GM19463 (cell line): ENCODE data around the gene PDCD5.
A peak's percentile ranks its signal among the peaks of the same experiment; 100 is the strongest.
"Not testable (repeated sequence)": the region's sequence is repeated elsewhere in the genome, so short reads cannot be mapped to it uniquely, and the experiment has no call there.

Experiments
- ATAC-seq: cut with Tn5 transposase; IDR thresholded peaks from one replicate; pipeline ENCODE4 v1.9.1; 2021; ENCODE audit warnings: mild to moderate bottlenecking, moderate library complexity; ENCODE audit not compliant: unreplicated experiment

PDCD5 gene

GRCh38 chr19:32573492-32573794 is 7.5 kb upstream of the PDCD5 start:
- no peak for ATAC-seq

DNA sequence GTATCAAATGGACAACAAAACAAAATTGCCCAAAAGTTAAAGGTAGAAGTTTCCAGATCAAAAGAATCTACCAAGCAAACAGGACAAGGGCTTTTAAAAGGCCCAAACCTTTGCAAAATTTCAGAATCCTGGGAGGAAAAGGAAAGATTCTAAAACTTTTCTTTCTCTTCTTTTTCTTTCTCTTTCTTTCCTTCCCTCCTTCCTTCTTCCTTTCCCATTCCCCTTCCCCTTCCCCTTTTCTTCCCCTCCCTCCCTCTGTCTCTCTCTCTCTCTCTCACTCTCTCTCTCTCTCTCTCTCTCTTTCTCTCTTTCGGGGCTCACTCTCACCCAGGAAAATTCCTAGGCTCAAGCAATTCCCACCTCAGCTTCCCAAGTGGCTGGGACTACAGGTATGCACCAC is 4.2 kb upstream of the PDCD5 start:
- ATAC-seq = no peak

GRCh38 chr19:32580353-32580900 is 563 bp upstream of the PDCD5 start:
- peak; percentile 28 for ATAC-seq

GRCh38 chr19:32581705-32582179 is 752 bp downstream of the PDCD5 start:
- no peak for ATAC-seq

- not testable (repeated sequence) for ATAC-seq
Observed at GRCh38 chr19:32587747-32588504, 6.9 kb downstream of the PDCD5 start.

DNA sequence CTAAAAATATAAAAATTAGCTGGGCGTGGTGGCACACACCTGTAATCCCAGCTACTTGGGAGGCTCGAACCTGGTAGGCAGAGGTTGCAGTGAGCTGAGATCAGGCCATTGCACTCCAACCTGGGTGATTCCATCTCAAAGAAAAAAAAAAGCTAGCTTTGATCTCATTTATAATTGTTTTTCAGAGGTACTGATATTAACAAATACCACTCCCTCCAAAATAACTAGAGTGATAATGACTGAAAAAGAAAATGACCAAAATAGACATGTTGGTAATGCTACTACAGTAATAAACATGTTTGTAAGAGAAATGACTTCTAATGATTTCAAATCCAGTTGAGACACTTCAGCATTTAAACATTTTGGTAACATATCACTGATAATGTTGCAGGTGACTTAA is 13.0 kb downstream of the PDCD5 start:
- ATAC-seq = no peak

DNA sequence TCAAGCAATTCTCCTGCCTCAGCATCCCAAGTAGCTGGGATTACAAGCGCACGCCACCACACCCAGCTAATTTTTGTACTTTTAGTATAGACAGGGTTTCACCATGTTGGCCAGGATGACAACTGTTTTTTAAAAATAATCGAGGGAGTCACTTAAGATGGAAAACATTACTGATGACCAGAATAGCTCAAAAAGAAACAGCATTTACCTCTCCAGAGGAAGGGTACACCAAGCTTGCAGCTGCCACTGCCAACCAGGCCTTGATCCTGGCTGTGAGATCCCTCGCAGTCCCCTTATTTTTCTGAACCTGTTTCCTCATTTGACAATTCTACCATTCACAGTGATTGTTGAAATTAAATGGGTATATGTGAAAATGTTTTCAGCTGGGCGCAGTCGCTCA is 14.5 kb downstream of the PDCD5 start:
- ATAC-seq = no peak

DNA sequence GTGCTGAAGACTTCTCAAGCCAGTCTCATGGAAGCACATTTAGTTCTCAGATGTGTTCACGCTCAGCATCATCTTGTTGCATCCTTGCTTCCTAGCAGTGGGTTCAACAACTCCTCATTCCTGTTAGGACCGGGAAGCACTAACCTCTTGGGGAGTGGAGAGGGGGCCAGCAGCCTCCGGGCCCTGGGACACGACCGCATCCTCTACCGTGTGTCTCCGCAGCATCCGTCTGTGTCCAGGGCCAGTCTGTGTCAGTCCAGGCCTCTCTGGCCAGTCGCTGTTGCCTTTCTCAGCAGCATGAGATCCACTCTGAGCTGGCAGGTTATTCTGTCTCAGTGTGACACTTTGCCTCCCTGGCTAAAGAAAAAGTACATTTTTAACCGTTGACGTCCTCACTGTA is 17.0 kb downstream of the PDCD5 start:
- no peak for ATAC-seq

DNA sequence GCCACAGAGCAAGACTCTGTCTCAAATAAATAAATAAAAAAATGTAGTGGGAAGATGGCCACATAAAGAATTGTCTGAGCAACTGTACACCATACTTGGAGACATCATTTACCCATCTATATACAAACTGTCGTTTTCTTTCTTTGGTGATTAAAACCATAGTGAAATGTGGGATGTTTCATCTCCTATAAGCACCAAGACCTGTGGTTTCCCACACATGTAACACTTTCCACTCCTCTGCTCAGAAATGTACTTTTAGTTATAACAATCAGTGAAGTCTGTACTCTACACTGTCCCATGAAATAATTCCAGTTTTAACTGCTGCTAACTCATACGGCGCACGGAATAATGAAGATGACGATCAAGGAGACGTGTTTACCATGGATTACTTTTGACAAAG is 18.3 kb downstream of the PDCD5 start:
- ATAC-seq = no peak

DNA sequence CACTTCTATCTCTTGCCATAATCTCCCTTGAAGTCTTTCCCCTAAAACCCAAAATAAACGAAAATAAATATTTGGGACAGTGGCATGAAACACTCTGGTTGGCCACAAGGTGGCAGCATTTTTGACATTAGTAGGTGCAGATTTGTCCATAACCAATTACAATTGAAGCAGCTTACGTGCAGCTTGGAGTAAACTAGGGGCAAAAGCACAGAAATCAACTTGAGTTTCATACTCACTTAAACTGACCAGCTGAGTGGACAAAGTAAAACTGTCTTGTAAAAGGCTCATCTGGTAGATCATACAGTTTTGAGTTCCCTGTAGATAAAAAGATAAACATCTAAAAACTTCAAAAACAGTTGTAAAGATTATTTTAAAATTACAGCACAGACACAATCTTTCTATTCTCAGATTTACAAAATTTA is 18.8 kb downstream of the PDCD5 start:
- no peak for ATAC-seq

DNA sequence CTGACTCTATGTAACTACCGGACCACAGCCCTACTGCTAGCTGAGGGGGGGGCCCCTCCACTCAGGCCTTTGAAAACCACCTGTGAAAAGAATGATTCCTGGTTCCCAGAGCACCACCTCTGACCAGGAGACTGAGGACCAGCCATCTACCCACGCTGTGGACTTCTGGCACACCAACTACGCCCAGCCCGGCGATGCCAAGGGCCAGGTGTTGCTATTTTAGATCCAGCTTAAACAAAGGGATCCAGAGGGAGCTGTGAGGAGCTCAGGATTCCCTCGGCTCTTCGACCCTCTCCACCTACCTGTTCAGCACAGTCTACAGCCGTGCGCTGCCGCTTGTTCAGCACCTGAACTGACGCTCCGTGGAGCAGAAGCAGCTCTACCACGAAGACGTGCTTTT is 23.0 kb downstream of the PDCD5 start:
- no peak for ATAC-seq

DNA sequence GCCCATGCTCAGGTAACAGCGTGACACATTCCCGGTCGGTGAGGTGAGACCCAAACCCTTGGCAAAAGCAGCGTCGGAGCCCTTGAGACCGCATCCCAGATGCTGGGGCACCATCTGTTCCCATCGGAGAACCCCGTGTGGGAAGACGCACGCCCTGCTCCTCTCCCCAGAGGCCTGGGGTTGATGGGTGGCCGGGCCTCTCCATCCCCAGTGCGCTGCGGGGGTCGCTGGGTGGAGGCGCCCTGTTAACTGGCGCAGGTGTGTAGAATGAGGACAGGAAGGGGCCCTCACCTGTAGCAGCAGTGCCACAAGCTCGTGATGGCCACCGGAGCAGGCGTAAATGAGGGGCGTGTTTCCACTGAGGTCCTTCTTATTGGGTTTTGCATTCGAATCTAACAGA is 24.6 kb downstream of the PDCD5 start:
- ATAC-seq = no peak

- no peak for ATAC-seq
Observed at GRCh38 chr19:32606289-32606688, 25.3 kb downstream of the PDCD5 start.

DNA sequence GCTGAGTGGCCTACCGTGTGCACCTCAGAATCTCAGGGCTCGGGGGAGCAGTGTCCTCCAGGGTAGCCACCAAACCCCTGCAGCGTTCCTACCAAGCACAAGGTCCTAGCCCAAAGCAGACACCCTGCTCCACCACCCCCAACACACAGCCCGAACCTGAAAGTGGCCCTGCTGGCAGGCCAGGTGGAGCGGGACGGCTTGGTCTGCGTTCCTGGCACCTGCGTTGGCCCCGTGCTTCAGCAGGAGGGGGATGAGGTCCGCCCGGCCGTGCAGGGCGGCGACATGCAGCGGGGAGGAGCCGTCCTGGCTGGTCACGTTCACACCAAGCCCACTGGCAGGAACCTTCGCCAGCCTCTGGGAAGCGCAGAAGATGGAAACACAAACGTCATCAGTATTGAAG is 26.5 kb downstream of the PDCD5 start:
- ATAC-seq = no peak

DNA sequence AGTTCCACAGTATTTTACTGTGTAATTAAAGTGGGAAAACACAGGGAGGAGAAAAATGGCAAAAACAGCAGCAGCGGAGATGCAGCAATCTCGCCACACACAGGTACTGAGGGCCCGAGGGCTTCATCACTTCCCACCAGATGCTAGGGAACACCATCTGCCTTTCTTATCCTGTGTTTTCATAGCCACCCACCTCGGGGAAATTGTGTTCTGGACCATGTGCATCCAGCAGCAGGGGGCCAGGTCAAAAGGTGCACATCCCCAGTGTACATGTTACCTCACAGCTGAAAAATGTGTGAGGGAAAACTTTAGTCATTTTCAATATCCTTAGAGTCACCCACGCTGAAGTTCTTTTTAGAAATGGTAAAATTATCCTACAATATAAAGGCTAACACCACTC is 30.2 kb downstream of the PDCD5 start:
- ATAC-seq = no peak

- no peak for ATAC-seq
Observed at GRCh38 chr19:32613008-32613407, 32.0 kb downstream of the PDCD5 start.

DNA sequence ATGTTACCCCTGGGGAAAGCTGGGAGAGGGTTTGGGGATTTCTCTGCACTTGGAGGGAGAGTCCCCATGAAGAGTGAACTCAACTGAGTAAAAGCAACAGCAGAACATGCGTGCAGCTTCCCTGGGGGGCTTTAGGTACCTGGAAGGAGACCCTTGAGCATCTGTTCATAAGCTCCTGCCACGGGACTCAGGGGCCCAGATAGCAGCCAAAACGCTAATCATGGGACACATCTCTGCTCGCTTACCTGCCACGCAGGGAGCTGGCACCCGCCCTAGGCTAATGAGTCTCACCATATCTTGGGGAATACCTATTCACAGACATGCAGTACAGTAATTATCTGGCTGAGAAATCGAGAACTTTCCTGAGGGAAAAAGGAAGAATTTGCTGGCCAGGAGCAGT is 33.9 kb downstream of the PDCD5 start:
- ATAC-seq = no peak

DNA sequence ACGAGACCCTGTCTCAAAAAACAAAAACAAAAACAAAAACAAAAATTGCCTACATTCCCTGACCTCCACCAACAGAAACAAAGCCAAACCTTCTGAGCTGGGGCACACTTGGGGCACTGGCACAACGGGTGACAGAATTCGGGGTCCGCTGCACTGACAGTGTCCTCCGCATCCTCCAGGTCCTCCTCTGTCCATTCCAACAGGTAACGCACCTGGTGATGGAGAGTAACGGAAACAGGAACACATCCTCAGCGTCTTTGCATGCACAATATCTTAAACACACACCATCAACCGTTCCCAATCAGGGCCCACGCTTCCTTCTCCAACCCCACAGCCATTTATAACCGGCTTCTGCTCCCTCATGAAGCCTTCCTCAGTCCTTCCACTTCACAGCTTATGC is 34.6 kb downstream of the PDCD5 start:
- ATAC-seq = no peak

- no peak for ATAC-seq
Observed at GRCh38 chr19:32619051-32619685, 38.2 kb downstream of the PDCD5 start.

- ATAC-seq = no peak
Observed at GRCh38 chr19:32622002-32622401, 41.0 kb downstream of the PDCD5 start.

DNA sequence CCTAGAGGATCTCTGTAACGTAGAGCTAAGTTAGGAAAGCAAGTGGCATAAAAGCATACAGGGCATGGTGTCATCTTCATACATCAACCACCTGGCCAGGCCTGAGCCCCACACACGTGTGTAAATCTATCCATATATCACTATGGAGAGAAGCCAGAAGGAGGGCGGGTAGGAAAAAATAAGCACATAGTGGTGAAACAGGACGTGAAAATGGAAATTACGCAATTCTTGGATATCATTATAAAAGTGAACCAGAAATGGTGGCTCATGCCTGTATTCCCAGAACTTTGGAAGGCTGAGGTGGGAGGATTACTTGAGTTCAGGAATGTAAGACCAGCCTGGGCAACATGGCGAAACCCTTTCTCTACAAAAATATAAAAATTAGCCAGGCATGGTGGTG is 43.4 kb downstream of the PDCD5 start:
- ATAC-seq = no peak

DNA sequence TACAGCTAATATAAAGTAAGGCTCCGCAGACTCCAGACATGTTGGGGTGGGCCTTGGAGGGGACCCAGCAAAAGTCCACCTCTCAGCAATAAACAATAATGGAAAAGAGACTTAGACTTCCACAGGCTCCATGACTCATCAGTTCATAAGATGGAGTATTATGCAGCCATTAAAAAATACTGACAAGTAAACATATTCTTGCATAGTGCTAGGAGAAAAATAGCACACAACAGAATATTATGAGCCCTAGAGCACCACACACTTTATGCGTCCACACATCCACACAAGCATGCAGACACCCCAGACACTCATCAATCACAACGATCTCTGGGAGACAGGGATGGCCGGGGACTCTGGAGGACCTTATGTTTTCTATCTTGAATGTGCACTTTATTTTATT is 46.0 kb downstream of the PDCD5 start:
- no peak for ATAC-seq
